ENCODE measurements around the gene HOOK2. TPM values are rescaled to one million over a fixed set of nuclear protein-coding genes. Genes with fewer than 3 reads are reported as not detected.

The HOOK2 gene
- total and polyA plus RNA-seq, 9 of the 15 experiments (the other 6 are each of a cell fraction or from before 2014, with no cell fraction given), result 1.3 to 17.2 (median 9.9) TPM

- TF ChIP-seq CHD7 (IDR thresholded peaks at IDR 0.05; ENCODE audit: low read depth, low read length) (no peak), ELF1 (tag; IDR thresholded peaks at IDR 0.05) (0 out of 2 replicates have a peak, but pooled peaks have one; percentile 35), MCM2 (IDR thresholded peaks at IDR 0.05; ENCODE audit: low read depth) (no peak), RFX1 (IDR thresholded peaks at IDR 0.05) (peak; percentile 96), ZBTB40 (IDR thresholded peaks at IDR 0.05) (peak; percentile 67), ZBTB40 (CRISPR knock-in tag; IDR thresholded peaks at IDR 0.05) (no peak)
Observed at GRCh38 chr19:12736995-12737834, 38.1 kb downstream of the HOOK2 start, which contains the start of gene GET3 (continued).
